ENCODE results near the gene MAN1A1.
A peak's percentile ranks its signal among the peaks of the same experiment; 100 is the strongest.
"Not testable (repeated sequence)": the region's sequence is repeated elsewhere in the genome, so short reads cannot be mapped to it uniquely, and the experiment has no call there.

Gene MAN1A1

GRCh38 chr6:119163006-119163405, 186.6 kb downstream of the MAN1A1 start:
- DNase-seq (no peak), ATAC-seq (no peak)
- Mint-ChIP-seq H3K9me3 (no peaks in the 10 kb centered on the region), H3K4me3 (no peak overlapping the region), H3K27me3 (peaks cover 33% of the 10 kb centered on the region), H3K4me1 (no peaks in the 10 kb centered on the region), H3K27ac (no peak overlapping the region)

- Mint-ChIP-seq H3K4me3 (no peak overlapping the region), H3K9me3 (no peaks in the 10 kb centered on the region), H3K27ac (no peak overlapping the region), H3K27me3 (peaks cover 33% of the 10 kb centered on the region), H3K4me1 (no peaks in the 10 kb centered on the region)
- DNase-seq = no peak
- no peak for ATAC-seq
Observed at GRCh38 chr6:119162134-119162775, 187.3 kb downstream of the MAN1A1 start.

GRCh38 chr6:119161438-119161837, 188.1 kb downstream of the MAN1A1 start:
- Mint-ChIP-seq H3K4me3 (no peak overlapping the region), H3K4me1 (no peaks in the 10 kb centered on the region), H3K27me3 (peaks cover 29% of the 10 kb centered on the region), H3K27ac (no peak overlapping the region), H3K9me3 (no peaks in the 10 kb centered on the region)
- no peak for DNase-seq
- no peak for ATAC-seq

- H3K27ac Mint-ChIP-seq = peak overlapping the region in 1 of 2 donors; percentile 34
- H3K4me3 Mint-ChIP-seq = no peak overlapping the region
- ATAC-seq = no peak
- H3K9me3 Mint-ChIP-seq = no peaks in the 10 kb centered on the region
- peaks cover 23% of the 10 kb centered on the region for H3K27me3 Mint-ChIP-seq
- DNase-seq = no peak
- no peaks in the 10 kb centered on the region for H3K4me1 Mint-ChIP-seq
Observed at GRCh38 chr6:119160911-119161310, 188.7 kb downstream of the MAN1A1 start.

GRCh38 chr6:119158057-119158848, 191.3 kb downstream of the MAN1A1 start:
- H3K4me3 Mint-ChIP-seq = no peak overlapping the region
- no peak for DNase-seq
- no peak overlapping the region for H3K27ac Mint-ChIP-seq
- no peaks in the 10 kb centered on the region for H3K9me3 Mint-ChIP-seq
- no peaks in the 10 kb centered on the region for H3K4me1 Mint-ChIP-seq
- H3K27me3 Mint-ChIP-seq = peaks cover 12% of the 10 kb centered on the region
- peak; percentile 12 for ATAC-seq

- no peaks in the 10 kb centered on the region for H3K9me3 Mint-ChIP-seq
- peaks cover 12% of the 10 kb centered on the region for H3K27me3 Mint-ChIP-seq
Observed at GRCh38 chr6:119157506-119157815, 192.1 kb downstream of the MAN1A1 start.

GRCh38 chr6:119156757-119157505, 192.6 kb downstream of the MAN1A1 start:
- Mint-ChIP-seq H3K27ac (no peak overlapping the region), H3K27me3 (peaks cover 12% of the 10 kb centered on the region), H3K4me1 (peaks cover 4% of the 10 kb centered on the region), H3K9me3 (no peaks in the 10 kb centered on the region), H3K4me3 (no peak overlapping the region)
- no peak for ATAC-seq
- no peak for DNase-seq

More at GRCh38 chr6:119157506-119157815, 192.1 kb downstream of the MAN1A1 start:
- Mint-ChIP-seq H3K4me3 (no peak overlapping the region), H3K4me1 (no peaks in the 10 kb centered on the region), H3K27ac (no peak overlapping the region)
- ATAC-seq = no peak
- DNase-seq = no peak

GRCh38 chr6:119156082-119156481, 193.5 kb downstream of the MAN1A1 start:
- not testable (repeated sequence) for H3K9me3 Mint-ChIP-seq, H3K27me3 Mint-ChIP-seq, H3K27ac Mint-ChIP-seq, H3K4me1 Mint-ChIP-seq, DNase-seq, H3K4me3 Mint-ChIP-seq, ATAC-seq

- Mint-ChIP-seq H3K27ac (no peak overlapping the region), H3K27me3 (peaks cover 10% of the 10 kb centered on the region), H3K9me3 (no peaks in the 10 kb centered on the region)
Observed at GRCh38 chr6:119152187-119152586, 197.4 kb downstream of the MAN1A1 start.

GRCh38 chr6:119148825-119149525, 200.6 kb downstream of the MAN1A1 start:
- H3K27me3 Mint-ChIP-seq = peaks cover 10% of the 10 kb centered on the region
- H3K4me1 Mint-ChIP-seq = peaks cover 57% of the 10 kb centered on the region
- H3K9me3 Mint-ChIP-seq = no peaks in the 10 kb centered on the region
- H3K4me3 Mint-ChIP-seq = no peak overlapping the region
- ATAC-seq (no peak), DNase-seq (no peak)
- no peak overlapping the region for H3K27ac Mint-ChIP-seq

More at GRCh38 chr6:119152187-119152586, 197.4 kb downstream of the MAN1A1 start:
- peaks cover 34% of the 10 kb centered on the region for H3K4me1 Mint-ChIP-seq
- ATAC-seq (no peak), DNase-seq (no peak)
- no peak overlapping the region for H3K4me3 Mint-ChIP-seq

GRCh38 chr6:119148098-119148824, 201.3 kb downstream of the MAN1A1 start:
- peak overlapping the region in 1 of 2 donors; percentile 86 for H3K27ac Mint-ChIP-seq
- no peaks in the 10 kb centered on the region for H3K9me3 Mint-ChIP-seq
- ATAC-seq = no peak

GRCh38 chr6:119147101-119148053, 202.2 kb downstream of the MAN1A1 start:
- no peaks in the 10 kb centered on the region for H3K9me3 Mint-ChIP-seq
- ATAC-seq = peak; percentile 96
- peak; percentile 57 to 73 for DNase-seq
- H3K27ac Mint-ChIP-seq = peak overlapping the region; percentile 57 to 73
- H3K4me3 Mint-ChIP-seq = peak overlapping the region; percentile 51 to 68
- H3K4me1 Mint-ChIP-seq = peaks cover 56% of the 10 kb centered on the region
- H3K27me3 Mint-ChIP-seq = peaks cover 17% of the 10 kb centered on the region

More at GRCh38 chr6:119148098-119148824, 201.3 kb downstream of the MAN1A1 start:
- peaks cover 10% of the 10 kb centered on the region for H3K27me3 Mint-ChIP-seq
- no peak for DNase-seq
- peak overlapping the region in 1 of 2 donors; percentile 46 for H3K4me3 Mint-ChIP-seq
- peaks cover 57% of the 10 kb centered on the region for H3K4me1 Mint-ChIP-seq

GRCh38 chr6:119145111-119145510, 204.4 kb downstream of the MAN1A1 start:
- DNase-seq = no peak
- H3K9me3 Mint-ChIP-seq = no peaks in the 10 kb centered on the region
- peaks cover 52% of the 10 kb centered on the region for H3K4me1 Mint-ChIP-seq
- H3K4me3 Mint-ChIP-seq = no peak overlapping the region
- peak; percentile 4 for ATAC-seq
- H3K27me3 Mint-ChIP-seq = peaks cover 16% of the 10 kb centered on the region
- H3K27ac Mint-ChIP-seq = no peak overlapping the region

GRCh38 chr6:119142637-119143036, 206.9 kb downstream of the MAN1A1 start:
- H3K4me1 Mint-ChIP-seq = peaks cover 49% of the 10 kb centered on the region
- no peak for ATAC-seq
- peaks cover 8% of the 10 kb centered on the region for H3K27me3 Mint-ChIP-seq
- H3K4me3 Mint-ChIP-seq = no peak overlapping the region
- H3K27ac Mint-ChIP-seq = no peak overlapping the region
- no peak for DNase-seq
- no peaks in the 10 kb centered on the region for H3K9me3 Mint-ChIP-seq
